ENCODE data around the gene P2RY6. TPM values are rescaled to one million over a fixed set of nuclear protein-coding genes. Genes with fewer than 3 reads are reported as not detected.

Gene P2RY6
- total and polyA plus RNA-seq, 2 donors from 2014 or later: 6.7 to 17.9 TPM

GRCh38 chr11:73275381-73275750 is 3.2 kb downstream of the P2RY6 start:
- Histone ChIP-seq H3K4me3 (ENCODE audit: low read length in 3 of 3) (no peak overlapping the region), H3K36me3 (ENCODE audit: control insufficient read depth in 2 of 3, insufficient read depth in 3 of 3, low read length in 3 of 3) (no peaks in the 10 kb centered on the region), H3K9me3 (ENCODE audit: control insufficient read depth in 2 of 3, insufficient read depth in 1 of 3, low read length in 3 of 3) (no peaks in the 10 kb centered on the region), H3K4me1 (ENCODE audit: control insufficient read depth in 2 of 3, insufficient read depth in 2 of 3, low read depth in 1 of 3, low read length in 3 of 3) (peaks cover 0 to 11% (median 7%) of the 10 kb centered on the region in 3 donors), H3K27ac (ENCODE audit: low read depth in 2 of 2, low read length in 2 of 2) (no peak overlapping the region), H3K9ac (ENCODE audit: low read length in 3 of 3) (no peak overlapping the region), H3K27me3 (ENCODE audit: control insufficient read depth, insufficient read depth, low read length) (no peaks in the 10 kb centered on the region)
- intact Hi-C loops (cut with DNase I): no loop called here
- DNase-seq (no peak), FAIRE-seq (no peak)
- TF ChIP-seq CTCF (IDR thresholded peaks at IDR 0.05; ENCODE audit: borderline replicate concordance, extremely low read depth, insufficient read depth): no peak

GRCh38 chr11:73277467-73277866 is 5.3 kb downstream of the P2RY6 start:
- Histone ChIP-seq H3K9ac (ENCODE audit: low read length in 3 of 3) (no peak overlapping the region), H3K27ac (ENCODE audit: low read depth in 2 of 2, low read length in 2 of 2) (no peak overlapping the region), H3K27me3 (ENCODE audit: control insufficient read depth, insufficient read depth, low read length) (no peaks in the 10 kb centered on the region), H3K4me1 (ENCODE audit: control insufficient read depth in 2 of 3, insufficient read depth in 2 of 3, low read depth in 1 of 3, low read length in 3 of 3) (peaks cover 0 to 3% (median 0%) of the 10 kb centered on the region in 3 donors), H3K9me3 (ENCODE audit: control insufficient read depth in 2 of 3, insufficient read depth in 1 of 3, low read length in 3 of 3) (no peaks in the 10 kb centered on the region), H3K36me3 (ENCODE audit: control insufficient read depth in 2 of 3, insufficient read depth in 3 of 3, low read length in 3 of 3) (no peaks in the 10 kb centered on the region), H3K4me3 (ENCODE audit: low read length in 3 of 3) (no peak overlapping the region)
- no peak for DNase-seq
- no peak for FAIRE-seq
- intact Hi-C loops (cut with DNase I): no loop called here
- TF ChIP-seq CTCF (IDR thresholded peaks at IDR 0.05; ENCODE audit: borderline replicate concordance, extremely low read depth, insufficient read depth): no peak

GRCh38 chr11:73280626-73281025 is 8.5 kb downstream of the P2RY6 start:
- TF ChIP-seq CTCF (IDR thresholded peaks at IDR 0.05; ENCODE audit: borderline replicate concordance, extremely low read depth, insufficient read depth): no peak
- H3K27ac ChIP-seq (ENCODE audit: low read depth in 2 of 2, low read length in 2 of 2): no peak overlapping the region
- no peak for DNase-seq
- no peaks in the 10 kb centered on the region for H3K27me3 ChIP-seq (ENCODE audit: control insufficient read depth, insufficient read depth, low read length)
- no peak overlapping the region for H3K9ac ChIP-seq (ENCODE audit: low read length in 3 of 3)
- H3K36me3 ChIP-seq (ENCODE audit: control insufficient read depth in 2 of 3, insufficient read depth in 3 of 3, low read length in 3 of 3): no peaks in the 10 kb centered on the region
- no peaks in the 10 kb centered on the region for H3K4me1 ChIP-seq (ENCODE audit: control insufficient read depth in 2 of 3, insufficient read depth in 2 of 3, low read depth in 1 of 3, low read length in 3 of 3)
- FAIRE-seq: no peak
- no peaks in the 10 kb centered on the region for H3K9me3 ChIP-seq (ENCODE audit: control insufficient read depth in 2 of 3, insufficient read depth in 1 of 3, low read length in 3 of 3)
- H3K4me3 ChIP-seq (ENCODE audit: low read length in 3 of 3): no peak overlapping the region
- intact Hi-C loops (cut with DNase I): no loop called here

GRCh38 chr11:73281201-73281741 is 9.1 kb downstream of the P2RY6 start:
- no peak overlapping the region for H3K4me3 ChIP-seq (ENCODE audit: low read length in 3 of 3)
- no peaks in the 10 kb centered on the region for H3K36me3 ChIP-seq (ENCODE audit: control insufficient read depth in 2 of 3, insufficient read depth in 3 of 3, low read length in 3 of 3)
- no peaks in the 10 kb centered on the region for H3K9me3 ChIP-seq (ENCODE audit: control insufficient read depth in 2 of 3, insufficient read depth in 1 of 3, low read length in 3 of 3)
- H3K9ac ChIP-seq (ENCODE audit: low read length in 3 of 3): no peak overlapping the region
- DNase-seq (no peak), FAIRE-seq (no peak)
- intact Hi-C loops (cut with DNase I): no loop called here
- TF ChIP-seq CTCF (IDR thresholded peaks at IDR 0.05; ENCODE audit: borderline replicate concordance, extremely low read depth, insufficient read depth): no peak
- no peaks in the 10 kb centered on the region for H3K4me1 ChIP-seq (ENCODE audit: control insufficient read depth in 2 of 3, insufficient read depth in 2 of 3, low read depth in 1 of 3, low read length in 3 of 3)
- no peaks in the 10 kb centered on the region for H3K27me3 ChIP-seq (ENCODE audit: control insufficient read depth, insufficient read depth, low read length)
- H3K27ac ChIP-seq (ENCODE audit: low read depth in 2 of 2, low read length in 2 of 2): no peak overlapping the region

Data from kidney (tissue), 14 donors.